Astrocyte of the cerebellum (primary cell): Measurements from ENCODE around the gene MGLL.
A peak's percentile ranks its signal among the peaks of the same experiment; 100 is the strongest.

ENCODE experiments used
- DNase-seq: peaks from one replicate; pipeline ENCODE4 v3.0.0-alpha.2; 2011; ENCODE audit warnings: low read depth
- H3K4me3 ChIP-seq: 2 replicates; pipeline ENCODE4 v1.5.1; 2011; ENCODE audit warnings: mild to moderate bottlenecking, low read depth, low read length, moderate library complexity
- CTCF ChIP-seq: IDR thresholded peaks from 2 replicates; pipeline ENCODE4 v1.5.1; 2012; ENCODE audit warnings: low read length, low read depth, moderate library complexity, mild to moderate bottlenecking; ENCODE audit errors: missing control alignments
- in situ Hi-C: cut with HindIII; loops from 2 replicates; pipeline ENCODE4 v1.10.0; 2017; ENCODE audit warnings: low sequenced_read_pairs

MGLL gene

GRCh38 chr3:127822041-127822681, at the start of gene MGLL:
Gene MGLL, minus strand, starts transcription at chr3:127822515. Its CDS starts 197 bp downstream, at chr3:127822318.
- no peak for TF ChIP-seq CTCF
- H3K4me3 ChIP-seq, result peak within 1 kb of the TSS; percentile 78
- no peak for DNase-seq
- in situ Hi-C loops, result no loop called here

GRCh38 chr3:127870156-127870555, 47.8 kb upstream of the MGLL start:
- no peak for DNase-seq
- no peak overlapping the region for H3K4me3 ChIP-seq
- in situ Hi-C loops, result no loop called here
- TF ChIP-seq CTCF, result no peak

GRCh38 chr3:127867986-127868385, 45.7 kb upstream of the MGLL start:
- no peak for TF ChIP-seq CTCF
- no peak for DNase-seq
- in situ Hi-C loops, result no loop called here
- H3K4me3 ChIP-seq, result no peak overlapping the region

GRCh38 chr3:127867412-127867811, 45.1 kb upstream of the MGLL start:
- no peak overlapping the region for H3K4me3 ChIP-seq
- in situ Hi-C loops, result no loop called here
- TF ChIP-seq CTCF, result no peak
- DNase-seq, result no peak

GRCh38 chr3:127865941-127866340, 43.6 kb upstream of the MGLL start:
- no peak overlapping the region for H3K4me3 ChIP-seq
- in situ Hi-C loops, result no loop called here
- DNase-seq, result no peak
- TF ChIP-seq CTCF, result no peak

- TF ChIP-seq CTCF, result no peak
- H3K4me3 ChIP-seq, result no peak overlapping the region
- DNase-seq, result no peak
- in situ Hi-C loops, result no loop called here
These were observed 37.9 kb upstream of the MGLL start for GRCh38 chr3:127860211-127860696.
